IPS-NIHi7 (cell line): Measurements from ENCODE around the gene TDP1.
A peak's percentile ranks its signal among the peaks of the same experiment; 100 is the strongest.
"Not testable (repeated sequence)": the region's sequence is repeated elsewhere in the genome, so short reads cannot be mapped to it uniquely, and the experiment has no call there.

Experiments
- DNase-seq: peaks from one replicate; pipeline ENCODE4 v3.0.0; 2012; ENCODE audit warnings: mixed read lengths; ENCODE audit errors: extremely low spot score

Gene TDP1

GRCh38 chr14:90049390-90049789, 93.7 kb downstream of the TDP1 start:
- DNase-seq = no peak

- DNase-seq = no peak
Observed at GRCh38 chr14:90050271-90050670, 94.5 kb downstream of the TDP1 start.

GRCh38 chr14:90053044-90053443, 97.3 kb downstream of the TDP1 start:
- no peak for DNase-seq

GRCh38 chr14:90054803-90055202, 99.1 kb downstream of the TDP1 start:
- no peak for DNase-seq

- peak; percentile 36 for DNase-seq
Observed at GRCh38 chr14:90056826-90057225, 101.1 kb downstream of the TDP1 start.

- no peak for DNase-seq
Observed at GRCh38 chr14:90058876-90059458, 103.2 kb downstream of the TDP1 start.

- peak; percentile 86 for DNase-seq
Observed at GRCh38 chr14:90060312-90060964, 104.7 kb downstream of the TDP1 start.

- DNase-seq = peak; percentile 44
Observed at GRCh38 chr14:90060965-90061684, 105.4 kb downstream of the TDP1 start.

- peak; percentile 47 for DNase-seq
Observed at GRCh38 chr14:90061685-90062126, 106.0 kb downstream of the TDP1 start, which contains the start of gene KCNK13. TSS of gene KCNK13 (plus strand) at chr14:90061994. CDS start at chr14:90062206, 212 bp downstream.

- peak; percentile 59 for DNase-seq
Observed at GRCh38 chr14:90062127-90062794, 106.5 kb downstream of the TDP1 start.

GRCh38 chr14:90062822-90063539, 107.3 kb downstream of the TDP1 start:
- no peak for DNase-seq

- DNase-seq = no peak
Observed at GRCh38 chr14:90072350-90072749, 116.6 kb downstream of the TDP1 start.

- DNase-seq = no peak
Observed at GRCh38 chr14:90079576-90079975, 123.8 kb downstream of the TDP1 start.

GRCh38 chr14:90087433-90087832, 131.7 kb downstream of the TDP1 start:
- DNase-seq = no peak

GRCh38 chr14:90088176-90088575, 132.4 kb downstream of the TDP1 start:
- no peak for DNase-seq

GRCh38 chr14:90089486-90089885, 133.8 kb downstream of the TDP1 start:
- not testable (repeated sequence) for DNase-seq

- DNase-seq = no peak
Observed at GRCh38 chr14:90091393-90091792, 135.7 kb downstream of the TDP1 start.

GRCh38 chr14:90093942-90094595, 138.3 kb downstream of the TDP1 start:
- no peak for DNase-seq
